HepG2 (cell line): ENCODE measurements around the gene SUOX. TPM values are rescaled to one million over a fixed set of nuclear protein-coding genes. Genes with fewer than 3 reads are reported as not detected.
A peak's percentile ranks its signal among the peaks of the same experiment; 100 is the strongest.

ENCODE experiments used
- BORCS8-MEF2B ChIP-seq: sonication (generic); formaldehyde crosslinking; IDR thresholded peaks from 2 replicates; pipeline ENCODE4 v1.8.0; 2022; ENCODE audit warnings: mild to moderate bottlenecking, missing genetic modification reagents
- CENPT ChIP-seq: sonication (generic); formaldehyde crosslinking; IDR thresholded peaks from 2 replicates; pipeline ENCODE4 v1.8.0; 2022; ENCODE audit warnings: low read depth, mild to moderate bottlenecking, moderate library complexity, missing genetic modification reagents
- EED ChIP-seq: sonication (generic); formaldehyde crosslinking; IDR thresholded peaks from 2 replicates; pipeline ENCODE4 v1.5.0; 2020; ENCODE audit warnings: mild to moderate bottlenecking, missing genetic modification reagents
- ETV6 ChIP-seq: sonication (generic); formaldehyde crosslinking; conservative IDR thresholded peaks from 2 replicates; pipeline ENCODE4 v1.4.0; 2020; ENCODE audit warnings: missing genetic modification reagents
- EZH2 ChIP-seq: conservative IDR thresholded peaks from 2 replicates; pipeline ENCODE4 v1.6.1; 2012; ENCODE audit warnings: mild to moderate bottlenecking, low read depth, low read length, moderate library complexity
- FOXP1 ChIP-seq, 2 experiments: fragments of 450-650 bp in 1 of 2; IDR thresholded peaks; 2 replicates each; pipeline ENCODE4 v1.6.1; 2017 to 2018; ENCODE audit warnings: antibody characterized with exemption in 1 of 2
- GATAD1 ChIP-seq: IDR thresholded peaks from 2 replicates; pipeline ENCODE4 v1.6.1; 2016; ENCODE audit warnings: missing genetic modification reagents, missing compliant biosample characterization
- HMG20A ChIP-seq: IDR thresholded peaks from 2 replicates; pipeline ENCODE4 v1.6.1; 2016; ENCODE audit warnings: borderline replicate concordance
- KDM5A ChIP-seq: fragments of 200-600 bp; sonication (generic); IDR thresholded peaks from 2 replicates; pipeline ENCODE4 v1.7.0; 2018; ENCODE audit warnings: antibody characterized with exemption, mild to moderate bottlenecking, low read length, borderline replicate concordance
- KLF12 ChIP-seq: sonication (generic); formaldehyde crosslinking; IDR thresholded peaks from 2 replicates; pipeline ENCODE4 v1.4.0; 2020; ENCODE audit warnings: missing genetic modification reagents, borderline replicate concordance
- MTF1 ChIP-seq: sonication (generic); formaldehyde crosslinking; IDR thresholded peaks from 2 replicates; pipeline ENCODE4 v1.5.0; 2020; ENCODE audit warnings: missing genetic modification reagents
- MTF2 ChIP-seq: sonication (generic); formaldehyde crosslinking; IDR thresholded peaks from 2 replicates; pipeline ENCODE4 v1.5.0; 2020; ENCODE audit warnings: missing genetic modification reagents, borderline replicate concordance
- NCOA2 ChIP-seq: sonication (generic); formaldehyde crosslinking; IDR thresholded peaks from 2 replicates; pipeline ENCODE4 v1.8.0; 2022; ENCODE audit warnings: inconsistent platforms
- PHF8 ChIP-seq: sonication (generic); formaldehyde crosslinking; IDR thresholded peaks from 2 replicates; pipeline ENCODE4 v1.5.0; 2020; ENCODE audit warnings: missing genetic modification reagents
- POGZ ChIP-seq: sonication (generic); formaldehyde crosslinking; IDR thresholded peaks from 2 replicates; pipeline ENCODE4 v1.4.0; 2020; ENCODE audit warnings: mild to moderate bottlenecking, missing genetic modification reagents
- POLR2G ChIP-seq: fragments of 200-400 bp; formaldehyde crosslinking; IDR thresholded peaks from 2 replicates; pipeline ENCODE4 v1.6.1; 2018; ENCODE audit warnings: mild to moderate bottlenecking, low read depth, low read length, moderate library complexity
- REXO4 ChIP-seq: sonication (generic); formaldehyde crosslinking; IDR thresholded peaks from 2 replicates; pipeline ENCODE4 v1.8.0; 2022; ENCODE audit warnings: missing genetic modification reagents, mild to moderate bottlenecking, borderline replicate concordance
- SNRNP70 ChIP-seq: fragments of 200-400 bp; formaldehyde crosslinking; IDR thresholded peaks from 2 replicates; pipeline ENCODE4 v1.6.1; 2017; ENCODE audit warnings: mild to moderate bottlenecking, low read depth, low read length, moderate library complexity
- TIGD3 ChIP-seq: sonication (generic); formaldehyde crosslinking; IDR thresholded peaks from 2 replicates; pipeline ENCODE4 v1.5.1; 2020; ENCODE audit warnings: mild to moderate bottlenecking, missing genetic modification reagents, borderline replicate concordance
- ZFP36L1 ChIP-seq: sonication (generic); formaldehyde crosslinking; IDR thresholded peaks from 2 replicates; pipeline ENCODE4 v1.8.0; 2022; ENCODE audit warnings: mild to moderate bottlenecking, missing genetic modification reagents, moderate library complexity
- ZFY ChIP-seq: sonication (generic); formaldehyde crosslinking; IDR thresholded peaks from 2 replicates; pipeline ENCODE4 v1.4.0; 2020; ENCODE audit warnings: missing genetic modification reagents
- ZNF256 ChIP-seq: sonication (generic); formaldehyde crosslinking; conservative IDR thresholded peaks from 2 replicates; pipeline ENCODE4 v1.4.0; 2020; ENCODE audit warnings: missing genetic modification reagents
- ZNF264 ChIP-seq: sonication (generic); formaldehyde crosslinking; IDR thresholded peaks from 2 replicates; pipeline ENCODE4 v1.4.0; 2020; ENCODE audit warnings: missing genetic modification reagents
- ZNF367 ChIP-seq: sonication (generic); formaldehyde crosslinking; IDR thresholded peaks from 2 replicates; pipeline ENCODE4 v1.4.0; 2020; ENCODE audit warnings: missing genetic modification reagents, borderline replicate concordance
- ZNF577 ChIP-seq: sonication (generic); formaldehyde crosslinking; IDR thresholded peaks from 2 replicates; pipeline ENCODE4 v1.4.0; 2020; ENCODE audit warnings: mild to moderate bottlenecking, low read depth, missing genetic modification reagents, borderline replicate concordance
- ZSCAN30 ChIP-seq: sonication (generic); formaldehyde crosslinking; IDR thresholded peaks from 2 replicates; pipeline ENCODE4 v1.5.0; 2020; ENCODE audit warnings: mild to moderate bottlenecking, missing genetic modification reagents
- polyA plus RNA-seq, 8 experiments: library from polyadenylated mRNA; depleted of rRNA in 3 of 8; stranded (reverse) in 7 of 8; unstranded in 1 of 8; fragments of >200 nt; fragmentation: Illumina TruSeq in 4 of 8; extraction: Trizol in 4 of 8; gene quantifications; 2 replicates each; pipeline versions ENCODE4 v1.2.1 to v1.2.3, GENCODE V29; 2011 to 2016; ENCODE audit warnings: low read depth in 4 of 8, missing spikeins in 1 of 8, mixed read lengths in 1 of 8; ENCODE audit not compliant: insufficient read depth in 1 of 8
- total RNA-seq, 5 experiments: library from RNA; depleted of rRNA; stranded (reverse); fragments of >200 nt; fragmentation: Illumina TruSeq; extraction: Trizol; gene quantifications; 2 replicates each; pipeline ENCODE4 v1.2.3, GENCODE V29; 2016; ENCODE audit warnings: low read depth in 1 of 5
- TF ChIP-seq, protein P1 (sequence below): sonication (generic); formaldehyde crosslinking; IDR thresholded peaks from 2 replicates; pipeline ENCODE4 v1.8.1; 2023; ENCODE audit warnings: mild to moderate bottlenecking, inconsistent platforms, moderate library complexity, missing genetic modification reagents, borderline replicate concordance
- TF ChIP-seq, protein P2 (sequence below): sonication (generic); formaldehyde crosslinking; IDR thresholded peaks from 2 replicates; pipeline ENCODE4 v1.4.0; 2020; ENCODE audit warnings: missing genetic modification reagents, borderline replicate concordance

The SUOX gene
- total and polyA plus RNA-seq, 2 of the 13 experiments (the other 11 are each of a cell fraction or from before 2014, with no cell fraction given): 23.9 to 25.9 TPM

- TF ChIP-seq, protein P1, sequence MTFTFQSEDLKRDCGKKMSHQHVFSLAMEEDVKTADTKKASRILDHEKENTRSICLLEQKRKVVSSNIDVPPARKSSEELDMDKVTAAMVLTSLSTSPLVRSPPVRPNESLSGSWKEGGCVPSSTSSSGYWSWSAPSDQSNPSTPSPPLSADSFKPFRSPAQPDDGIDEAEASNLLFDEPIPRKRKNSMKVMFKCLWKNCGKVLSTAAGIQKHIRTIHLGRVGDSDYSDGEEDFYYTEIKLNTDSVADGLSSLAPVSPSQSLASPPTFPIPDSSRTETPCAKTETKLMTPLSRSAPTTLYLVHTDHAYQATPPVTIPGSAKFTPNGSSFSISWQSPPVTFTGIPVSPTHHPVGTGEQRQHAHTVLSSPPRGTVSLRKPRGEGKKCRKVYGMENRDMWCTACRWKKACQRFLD (CRISPR knock-in tag): peak; percentile 72; the same call in 1 of the 2 replicates
- TF ChIP-seq ETV6 (CRISPR knock-in tag) (peak; percentile 62; the same call in 1 of the 2 replicates), NCOA2 (peak; percentile 65; the same call in 1 of the 2 replicates), KDM5A (peak; percentile 93), FOXP1 (IDR thresholded peaks at IDR 0.05) (no peak), FOXP1 (CRISPR knock-in tag; IDR thresholded peaks at IDR 0.05) (peak; percentile 58; the same call in 1 of the 2 replicates), REXO4 (CRISPR knock-in tag) (no peak), HMG20A (CRISPR knock-in tag) (peak; percentile 39; the same call in 1 of the 2 replicates), GATAD1 (CRISPR knock-in tag) (peak; percentile 96), POLR2G (peak; percentile 100), SNRNP70 (no peak), CENPT (CRISPR knock-in tag) (no peak), ZSCAN30 (CRISPR knock-in tag) (no peak), BORCS8-MEF2B (peak; percentile 77; the same call in 1 of the 2 replicates), POGZ (CRISPR knock-in tag) (peak; percentile 88), ZFY (CRISPR knock-in tag) (peak; percentile 77), KLF12 (CRISPR knock-in tag) (peak; percentile 76; the same call in 1 of the 2 replicates), PHF8 (CRISPR knock-in tag) (peak; percentile 93), EZH2 (no peak), ZFP36L1 (no peak), MTF2 (CRISPR knock-in tag) (no peak), ZNF577 (CRISPR knock-in tag) (no peak), ZNF367 (CRISPR knock-in tag) (0 out of 2 replicates have a peak, but pooled peaks have one; percentile 74), TIGD3 (CRISPR knock-in tag) (no peak), EED (peak; percentile 94), ZNF264 (CRISPR knock-in tag) (peak; percentile 76), MTF1 (CRISPR knock-in tag) (peak; percentile 69; the same call in 1 of the 2 replicates), ZNF256 (CRISPR knock-in tag) (no peak)
- TF ChIP-seq, protein P2, sequence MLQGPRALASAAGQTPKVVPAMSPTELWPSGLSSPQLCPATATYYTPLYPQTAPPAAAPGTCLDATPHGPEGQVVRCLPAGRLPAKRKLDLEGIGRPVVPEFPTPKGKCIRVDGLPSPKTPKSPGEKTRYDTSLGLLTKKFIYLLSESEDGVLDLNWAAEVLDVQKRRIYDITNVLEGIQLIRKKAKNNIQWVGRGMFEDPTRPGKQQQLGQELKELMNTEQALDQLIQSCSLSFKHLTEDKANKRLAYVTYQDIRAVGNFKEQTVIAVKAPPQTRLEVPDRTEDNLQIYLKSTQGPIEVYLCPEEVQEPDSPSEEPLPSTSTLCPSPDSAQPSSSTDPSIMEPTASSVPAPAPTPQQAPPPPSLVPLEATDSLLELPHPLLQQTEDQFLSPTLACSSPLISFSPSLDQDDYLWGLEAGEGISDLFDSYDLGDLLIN (CRISPR knock-in tag): no peak
Observed at GRCh38 chr12:56041552-56042429, 44.7 kb downstream of the SUOX start, which contains the start of gene RPS26 (continued).
